Mesenchymal stem cell (in vitro differentiated cells and primary cell): Measurements from ENCODE around the gene C21orf91.

Experiments used
- DNase-seq: peaks from one replicate; pipeline ENCODE4 v3.0.0-alpha.2; 2013
- H2AFZ ChIP-seq: one replicate; pipeline ENCODE4 v1.6.1; 2013; ENCODE audit warnings: low read depth, mild to moderate bottlenecking, control low read depth, inconsistent platforms, low read length, moderate library complexity
- H2AK5ac ChIP-seq: 2 replicates; pipeline ENCODE4 v1.6.1; 2013; ENCODE audit warnings: low read length, moderate library complexity, mild to moderate bottlenecking, inconsistent platforms; ENCODE audit not compliant: severe bottlenecking
- H2BK120ac ChIP-seq: one replicate; pipeline ENCODE4 v1.6.1; 2013; ENCODE audit warnings: low read depth, mild to moderate bottlenecking, inconsistent platforms, low read length, moderate library complexity
- H2BK12ac ChIP-seq, 2 experiments: one replicate each; pipeline ENCODE4 v1.6.1; 2013; ENCODE audit warnings: inconsistent platforms in 2 of 2, low read length in 2 of 2, mild to moderate bottlenecking in 2 of 2, moderate library complexity in 2 of 2, control low read depth in 1 of 2
- H2BK15ac ChIP-seq: one replicate; pipeline ENCODE4 v1.6.1; 2013; ENCODE audit warnings: mild to moderate bottlenecking, low read depth, inconsistent platforms; ENCODE audit not compliant: poor library complexity, severe bottlenecking
- H2BK5ac ChIP-seq: 2 replicates; pipeline ENCODE4 v1.6.1; 2013; ENCODE audit warnings: low read depth, mild to moderate bottlenecking, low read length, control low read depth, inconsistent platforms; ENCODE audit not compliant: poor library complexity, severe bottlenecking
- H3K14ac ChIP-seq, 2 experiments: one replicate each; pipeline ENCODE4 v1.6.1; 2013; ENCODE audit warnings: inconsistent platforms in 2 of 2, low read length in 2 of 2, control low read depth in 1 of 2, mild to moderate bottlenecking in 1 of 2, moderate library complexity in 1 of 2
- H3K18ac ChIP-seq, 2 experiments: one replicate each; pipeline ENCODE4 v1.6.1; 2013; ENCODE audit warnings: inconsistent platforms in 2 of 2, low read length in 2 of 2, control low read depth in 1 of 2, low read depth in 1 of 2, mild to moderate bottlenecking in 1 of 2
- H3K23ac ChIP-seq, 2 experiments: one replicate each; pipeline ENCODE4 v1.6.1; 2013; ENCODE audit warnings: inconsistent platforms in 2 of 2, low read length in 2 of 2, mild to moderate bottlenecking in 2 of 2, moderate library complexity in 2 of 2, control low read depth in 1 of 2
- H3K27ac ChIP-seq: 2 replicates; pipeline ENCODE4 v1.5.1; 2013; ENCODE audit warnings: mild to moderate bottlenecking, moderate library complexity, low read length, control low read depth, inconsistent platforms; ENCODE audit not compliant: poor library complexity, severe bottlenecking
- H3K27me3 ChIP-seq, 2 experiments: 2 replicates each; pipeline versions ENCODE4 v1.6.1 to v1.7.0; 2013; ENCODE audit warnings: low read length in 2 of 2, mild to moderate bottlenecking in 2 of 2, moderate library complexity in 2 of 2, control low read depth in 1 of 2, inconsistent platforms in 1 of 2; ENCODE audit not compliant: control insufficient read depth in 1 of 2, insufficient read depth in 1 of 2
- H3K36me3 ChIP-seq, 2 experiments: 2 replicates each; pipeline versions ENCODE4 v1.6.1 to v1.7.0; 2013; ENCODE audit warnings: low read length in 2 of 2, control low read depth in 1 of 2, inconsistent platforms in 1 of 2, low read depth in 1 of 2, mild to moderate bottlenecking in 1 of 2; ENCODE audit not compliant: insufficient read depth in 2 of 2, control insufficient read depth in 1 of 2
- H3K4ac ChIP-seq, 2 experiments: one replicate each; pipeline ENCODE4 v1.6.1; 2013; ENCODE audit warnings: inconsistent platforms in 2 of 2, low read length in 2 of 2, mild to moderate bottlenecking in 2 of 2, moderate library complexity in 2 of 2, control low read depth in 1 of 2, low read depth in 1 of 2
- H3K4me1 ChIP-seq: 2 replicates; pipeline ENCODE4 v1.6.1; 2013; ENCODE audit warnings: low read depth, low read length, control low read depth; ENCODE audit not compliant: control insufficient read depth, insufficient read depth
- H3K4me2 ChIP-seq: 2 replicates; pipeline ENCODE4 v1.6.1; 2013; ENCODE audit warnings: low read length, mild to moderate bottlenecking, inconsistent platforms; ENCODE audit not compliant: poor library complexity, severe bottlenecking
- H3K4me3 ChIP-seq, 2 experiments: 2 replicates each; pipeline versions ENCODE4 v1.5.1 to v1.7.0; 2013; ENCODE audit warnings: low read length in 2 of 2, mild to moderate bottlenecking in 2 of 2, control low read depth in 1 of 2, low read depth in 1 of 2; ENCODE audit not compliant: insufficient read depth in 1 of 2
- H3K79me1 ChIP-seq: replicated peaks from 2 replicates; pipeline ENCODE4 v1.6.1; 2013; ENCODE audit warnings: mild to moderate bottlenecking, control low read depth, low read length, inconsistent platforms; ENCODE audit not compliant: poor library complexity, severe bottlenecking
- H3K9ac ChIP-seq: 2 replicates; pipeline ENCODE4 v1.7.0; 2013; ENCODE audit warnings: mild to moderate bottlenecking, low read length, moderate library complexity
- H3K9me3 ChIP-seq: 2 replicates; pipeline ENCODE4 v1.7.0; 2013; ENCODE audit warnings: mild to moderate bottlenecking, low read length; ENCODE audit not compliant: control insufficient read depth
- H4K8ac ChIP-seq: one replicate; pipeline ENCODE4 v1.6.1; 2013; ENCODE audit warnings: inconsistent platforms, mild to moderate bottlenecking, low read length, moderate library complexity
- H4K91ac ChIP-seq: one replicate; pipeline ENCODE4 v1.6.1; 2013; ENCODE audit warnings: mild to moderate bottlenecking, low read length, inconsistent platforms
- WGBS: methylation state at CpG from one replicate; pipeline ENCODE4 v1.1.7; 2013; ENCODE audit warnings: mixed read lengths; 5-methylcytosine and 5-hydroxymethylcytosine counted together

Gene C21orf91

GRCh38 chr21:17785403-17785788 is 33.8 kb downstream of the C21orf91 start:
- WGBS, result 97% methylated on average over 2 of the region's 2 CpGs
- Histone ChIP-seq H3K9ac (no peak overlapping the region), H2BK5ac (no peak overlapping the region), H2BK15ac (no peak overlapping the region), H3K4me2 (no peak overlapping the region), H3K4ac (no peak overlapping the region), H3K18ac (no peak overlapping the region), H2BK12ac (no peak overlapping the region), H2AFZ (no peak overlapping the region), H3K23ac (no peak overlapping the region), H3K4me1 (no peaks in the 10 kb centered on the region), H3K27ac (no peak overlapping the region), H3K36me3 (peaks cover 6 to 41% of the 10 kb centered on the region in 2 experiments), H4K91ac (no peak overlapping the region), H3K14ac (no peak overlapping the region), H3K27me3 (no peaks in the 10 kb centered on the region), H2BK120ac (no peak overlapping the region), H2AK5ac (no peak overlapping the region), H4K8ac (no peak overlapping the region), H3K9me3 (no peaks in the 10 kb centered on the region), H3K4me3 (no peak overlapping the region), H3K79me1 (no peaks in the 10 kb centered on the region)
- DNase-seq, result no peak

DNA sequence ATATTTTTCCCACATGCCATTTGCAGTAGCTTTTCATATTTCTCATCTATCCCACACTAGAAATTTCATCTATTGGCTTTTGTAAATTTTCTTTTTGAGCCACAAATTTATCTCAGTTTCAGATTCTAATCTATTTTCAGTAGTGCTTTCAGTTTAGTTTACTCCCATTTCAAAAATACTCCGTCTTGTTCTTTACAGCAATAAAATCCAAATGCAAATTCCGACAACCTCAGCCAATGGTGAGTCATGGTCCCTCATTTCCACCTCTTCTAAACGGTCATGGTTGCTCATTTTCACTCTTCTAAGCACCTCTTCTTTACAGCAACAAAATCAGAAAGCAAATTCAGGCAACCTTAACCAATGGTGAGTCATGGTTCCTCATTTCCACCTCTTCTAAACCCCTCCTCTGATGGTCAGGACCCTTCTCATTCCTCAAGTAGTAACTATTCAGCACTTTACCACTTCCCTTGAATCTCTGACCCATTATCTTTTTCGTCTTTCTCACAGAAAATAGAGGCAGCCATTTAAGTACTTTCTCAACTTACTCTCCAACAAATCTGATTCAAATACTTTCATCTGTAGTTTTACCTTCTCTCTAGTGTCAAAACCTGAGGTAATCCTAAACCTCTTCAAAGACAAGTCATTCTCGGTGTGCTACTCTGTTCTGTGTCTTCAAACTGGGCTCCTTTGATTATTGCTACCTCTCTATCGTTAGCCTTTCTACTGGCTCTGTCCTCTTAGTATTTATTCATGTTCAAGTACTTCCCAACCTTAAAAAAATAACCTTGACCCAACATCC is 34.4 kb downstream of the C21orf91 start:
- no peak for DNase-seq
- H2BK15ac ChIP-seq, result no peak overlapping the region
- WGBS, result 57% methylated on average over 6 of the region's 6 CpGs

GRCh38 chr21:17784180-17784598 is 35.0 kb downstream of the C21orf91 start:
- Histone ChIP-seq H3K36me3 (peaks cover 6 to 40% of the 10 kb centered on the region in 2 experiments), H3K9me3 (no peaks in the 10 kb centered on the region), H3K27ac (no peak overlapping the region), H2AFZ (no peak overlapping the region), H2BK5ac (no peak overlapping the region), H3K14ac (no peak overlapping the region), H3K4me3 (no peak overlapping the region), H3K27me3 (no peaks in the 10 kb centered on the region), H2BK12ac (no peak overlapping the region), H3K23ac (no peak overlapping the region), H2BK120ac (no peak overlapping the region), H3K4me2 (no peak overlapping the region), H3K4ac (no peak overlapping the region), H3K4me1 (no peaks in the 10 kb centered on the region), H2BK15ac (no peak overlapping the region), H4K8ac (no peak overlapping the region), H3K79me1 (no peaks in the 10 kb centered on the region), H3K9ac (no peak overlapping the region), H3K18ac (no peak overlapping the region), H4K91ac (no peak overlapping the region), H2AK5ac (no peak overlapping the region)
- DNase-seq, result no peak
- WGBS, result 93% methylated on average over 3 of the region's 5 CpGs

More for the DNA sequence above, 34.4 kb downstream of the C21orf91 start:
- H3K79me1 ChIP-seq, result no peaks in the 10 kb centered on the region
- H3K14ac ChIP-seq, result no peak overlapping the region
- H2BK120ac ChIP-seq, result no peak overlapping the region
- no peak overlapping the region for H3K23ac ChIP-seq
- no peak overlapping the region for H3K9ac ChIP-seq
- H3K4me1 ChIP-seq, result no peaks in the 10 kb centered on the region
- H3K18ac ChIP-seq, result no peak overlapping the region
- H3K4me2 ChIP-seq, result no peak overlapping the region
- no peak overlapping the region for H3K4me3 ChIP-seq
- H3K27ac ChIP-seq, result no peak overlapping the region
- no peak overlapping the region for H2BK12ac ChIP-seq
- no peaks in the 10 kb centered on the region for H3K9me3 ChIP-seq
- peaks cover 6 to 40% of the 10 kb centered on the region in 2 experiments for H3K36me3 ChIP-seq
- no peaks in the 10 kb centered on the region for H3K27me3 ChIP-seq
- no peak overlapping the region for H3K4ac ChIP-seq
- H2BK5ac ChIP-seq, result no peak overlapping the region
- no peak overlapping the region for H2AFZ ChIP-seq
- H4K91ac ChIP-seq, result no peak overlapping the region
- H4K8ac ChIP-seq, result no peak overlapping the region
- no peak overlapping the region for H2AK5ac ChIP-seq

GRCh38 chr21:17783481-17784179 is 35.5 kb downstream of the C21orf91 start:
- Histone ChIP-seq H4K91ac (no peak overlapping the region), H4K8ac (no peak overlapping the region), H3K27me3 (no peaks in the 10 kb centered on the region), H2BK120ac (no peak overlapping the region), H2AK5ac (no peak overlapping the region), H3K27ac (no peak overlapping the region), H3K4ac (no peak overlapping the region), H3K9ac (no peak overlapping the region), H3K4me3 (no peak overlapping the region), H2AFZ (no peak overlapping the region), H3K23ac (no peak overlapping the region), H3K18ac (no peak overlapping the region), H2BK15ac (no peak overlapping the region), H2BK12ac (no peak overlapping the region), H3K9me3 (no peaks in the 10 kb centered on the region), H3K4me1 (no peaks in the 10 kb centered on the region), H3K79me1 (no peaks in the 10 kb centered on the region), H3K14ac (no peak overlapping the region), H3K4me2 (no peak overlapping the region), H3K36me3 (peaks cover 6 to 40% of the 10 kb centered on the region in 2 experiments), H2BK5ac (no peak overlapping the region)
- 100% methylated on average over 1 of the region's 2 CpGs for WGBS
- DNase-seq, result no peak
